Neural crest cell (in vitro differentiated cells): ENCODE measurements around the gene CBX4. TPM values are rescaled to one million over a fixed set of nuclear protein-coding genes. Genes with fewer than 3 reads are reported as not detected.

ENCODE experiments used
- DNase-seq: peaks from one replicate; pipeline ENCODE4 v3.0.0; 2021; ENCODE audit warnings: low read depth, mixed read lengths, low spot score
- H3K27ac Mint-ChIP-seq: one replicate; pipeline ENCODE4 v1.8.0; 2021; ENCODE audit warnings: mild to moderate bottlenecking, mixed read lengths; ENCODE audit not compliant: unreplicated experiment
- H3K27me3 Mint-ChIP-seq: 2 replicates; pipeline ENCODE4 v1.8.0; 2021; ENCODE audit warnings: low read depth, mild to moderate bottlenecking, mixed read lengths
- H3K36me3 Mint-ChIP-seq: 2 replicates; pipeline ENCODE4 v1.8.0; 2021; ENCODE audit warnings: low read depth, mild to moderate bottlenecking, mixed read lengths
- H3K4me1 Mint-ChIP-seq: 2 replicates; pipeline ENCODE4 v1.8.0; 2021; ENCODE audit warnings: mixed read lengths
- H3K4me3 Mint-ChIP-seq: one replicate; pipeline ENCODE4 v1.8.0; 2021; ENCODE audit warnings: mild to moderate bottlenecking, mixed read lengths
- H3K9me3 Mint-ChIP-seq: 2 replicates; pipeline ENCODE4 v1.8.0; 2021; ENCODE audit warnings: mixed read lengths
- total RNA-seq: library from RNA; stranded (reverse); gene quantifications from 2 replicates; pipeline ENCODE4 v1.2.1, GENCODE V29; 2021
- TF ChIP-seq, protein P1 (sequence below): fragments of 200-600 bp; sonication (generic); conservative IDR thresholded peaks from 2 replicates; pipeline ENCODE4 v1.5.0; 2021; ENCODE audit warnings: antibody characterized with exemption, mild to moderate bottlenecking

CBX4 gene
- total RNA-seq, 1 donor from 2014 or later = 21.0 TPM

GRCh38 chr17:79837888-79838521, 1.2 kb downstream of the CBX4 start:
- TF ChIP-seq, protein P1, sequence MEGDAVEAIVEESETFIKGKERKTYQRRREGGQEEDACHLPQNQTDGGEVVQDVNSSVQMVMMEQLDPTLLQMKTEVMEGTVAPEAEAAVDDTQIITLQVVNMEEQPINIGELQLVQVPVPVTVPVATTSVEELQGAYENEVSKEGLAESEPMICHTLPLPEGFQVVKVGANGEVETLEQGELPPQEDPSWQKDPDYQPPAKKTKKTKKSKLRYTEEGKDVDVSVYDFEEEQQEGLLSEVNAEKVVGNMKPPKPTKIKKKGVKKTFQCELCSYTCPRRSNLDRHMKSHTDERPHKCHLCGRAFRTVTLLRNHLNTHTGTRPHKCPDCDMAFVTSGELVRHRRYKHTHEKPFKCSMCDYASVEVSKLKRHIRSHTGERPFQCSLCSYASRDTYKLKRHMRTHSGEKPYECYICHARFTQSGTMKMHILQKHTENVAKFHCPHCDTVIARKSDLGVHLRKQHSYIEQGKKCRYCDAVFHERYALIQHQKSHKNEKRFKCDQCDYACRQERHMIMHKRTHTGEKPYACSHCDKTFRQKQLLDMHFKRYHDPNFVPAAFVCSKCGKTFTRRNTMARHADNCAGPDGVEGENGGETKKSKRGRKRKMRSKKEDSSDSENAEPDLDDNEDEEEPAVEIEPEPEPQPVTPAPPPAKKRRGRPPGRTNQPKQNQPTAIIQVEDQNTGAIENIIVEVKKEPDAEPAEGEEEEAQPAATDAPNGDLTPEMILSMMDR = no peak
- peaks cover 33% of the 10 kb centered on the region for H3K4me1 Mint-ChIP-seq
- DNase-seq = no peak
- peak overlapping the region; percentile 93 for H3K27ac Mint-ChIP-seq
- peaks cover 13% of the 10 kb centered on the region for H3K36me3 Mint-ChIP-seq
- H3K4me3 Mint-ChIP-seq = peak overlapping the region; percentile 97
- no peaks in the 10 kb centered on the region for H3K9me3 Mint-ChIP-seq
- H3K27me3 Mint-ChIP-seq = peaks cover 65% of the 10 kb centered on the region

GRCh38 chr17:79836972-79837887, 2.0 kb downstream of the CBX4 start:
- Mint-ChIP-seq H3K9me3 (no peaks in the 10 kb centered on the region), H3K4me1 (peaks cover 30% of the 10 kb centered on the region), H3K27ac (no peak overlapping the region), H3K27me3 (peaks cover 59% of the 10 kb centered on the region), H3K36me3 (peaks cover 15% of the 10 kb centered on the region), H3K4me3 (peak overlapping the region; percentile 97)
- TF ChIP-seq, protein P1 = peak; percentile 15
- DNase-seq = peak; percentile 31

- peaks cover 53% of the 10 kb centered on the region for H3K27me3 Mint-ChIP-seq
These were observed 2.7 kb downstream of the CBX4 start for GRCh38 chr17:79836510-79836971.

DNA sequence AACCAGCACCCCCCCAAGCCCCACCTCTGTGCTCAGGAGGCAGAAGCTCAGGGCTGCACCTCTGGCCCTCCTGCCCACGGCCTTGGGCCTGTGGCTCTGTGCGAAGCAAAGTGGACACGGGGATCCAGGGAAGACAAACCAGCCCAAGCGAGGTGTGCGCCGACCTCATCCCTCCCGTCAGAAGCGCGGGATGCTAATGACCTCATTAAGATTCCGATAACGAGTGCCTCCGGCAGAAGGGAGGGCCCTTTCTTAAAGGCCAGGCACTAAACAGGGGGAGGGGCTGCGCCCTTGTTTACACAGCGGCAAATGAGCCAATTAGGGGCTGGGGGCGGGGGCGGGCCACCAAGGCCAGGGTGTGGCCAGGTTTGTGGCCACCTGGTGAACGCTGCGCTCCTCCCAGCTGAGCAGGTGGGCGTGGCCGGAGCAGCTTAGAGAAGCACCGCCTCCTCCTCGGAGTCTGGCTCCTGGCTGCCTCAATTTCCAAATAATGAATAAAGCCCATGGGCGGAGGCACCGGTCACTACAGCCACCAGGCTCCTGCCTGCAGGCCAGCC, 3.2 kb downstream of the CBX4 start:
- Mint-ChIP-seq H3K27me3 (peaks cover 50% of the 10 kb centered on the region), H3K36me3 (peaks cover 15% of the 10 kb centered on the region), H3K4me3 (peak overlapping the region; percentile 97), H3K27ac (no peak overlapping the region), H3K9me3 (no peaks in the 10 kb centered on the region), H3K4me1 (peaks cover 37% of the 10 kb centered on the region)
- peak; percentile 10 for DNase-seq
- TF ChIP-seq, protein P1 = no peak

More at GRCh38 chr17:79836510-79836971, 2.7 kb downstream of the CBX4 start:
- H3K36me3 Mint-ChIP-seq = peaks cover 15% of the 10 kb centered on the region
- peaks cover 32% of the 10 kb centered on the region for H3K4me1 Mint-ChIP-seq
- peak overlapping the region; percentile 97 for H3K4me3 Mint-ChIP-seq
- TF ChIP-seq, protein P1 = no peak
- no peak overlapping the region for H3K27ac Mint-ChIP-seq
- DNase-seq = no peak
- H3K9me3 Mint-ChIP-seq = no peaks in the 10 kb centered on the region

GRCh38 chr17:79835470-79835899, 3.8 kb downstream of the CBX4 start:
- Mint-ChIP-seq H3K4me3 (peak overlapping the region; percentile 79), H3K9me3 (no peaks in the 10 kb centered on the region), H3K4me1 (peaks cover 37% of the 10 kb centered on the region), H3K36me3 (peaks cover 15% of the 10 kb centered on the region), H3K27me3 (peaks cover 44% of the 10 kb centered on the region), H3K27ac (no peak overlapping the region)
- TF ChIP-seq, protein P1 = no peak
- DNase-seq = no peak
